Measurements from ENCODE around the gene NFYA. TPM values are rescaled to one million over a fixed set of nuclear protein-coding genes. Genes with fewer than 3 reads are reported as not detected.

The NFYA gene
- total RNA-seq, 1 experiment from 2014 or later = 28.7 TPM

- Histone ChIP-seq H2AFZ (ENCODE audit: low read depth, low read length, poor library complexity, severe bottlenecking) (no peak overlapping the region), H3K36me3 (ENCODE audit: control insufficient read depth in 1 of 2, insufficient read depth in 2 of 2, low read length in 2 of 2) (no peaks in the 10 kb centered on the region), H3K9me2 (ENCODE audit: insufficient read depth) (no peaks in the 10 kb centered on the region), H3K4me3 (replicated peaks in 1 of 2; ENCODE audit: low read depth in 1 of 2, low read length in 2 of 2) (no peak overlapping the region), H4K20me1 (ENCODE audit: insufficient read depth) (no peaks in the 10 kb centered on the region), H3K27ac (ENCODE audit: low read depth, low read length) (no peak overlapping the region), H3K27me3 (ENCODE audit: insufficient read depth, low read length) (no peaks in the 10 kb centered on the region), H3K4me1 (ENCODE audit: control insufficient read depth in 1 of 2, insufficient read depth in 2 of 2, low read length in 2 of 2) (no peaks in the 10 kb centered on the region), H3K9me3 (ENCODE audit: control insufficient read depth in 1 of 2, insufficient read depth in 1 of 2, low read depth in 1 of 2, low read length in 2 of 2) (no peaks in the 10 kb centered on the region), H3K79me2 (ENCODE audit: insufficient read depth, low read length) (no peaks in the 10 kb centered on the region), H3K4me2 (ENCODE audit: low read length) (no peak overlapping the region), H3K9ac (ENCODE audit: low read length) (no peak overlapping the region)
- TF ChIP-seq ZBTB33 (IDR thresholded peaks at IDR 0.05; ENCODE audit: extremely low read depth, insufficient replicate concordance, low read length) = no peak
- no peak for TF ChIP-seq TCF7L2 (IDR thresholded peaks at IDR 0.05; ENCODE audit: borderline replicate concordance, extremely low read depth, insufficient read depth, insufficient read length)
- no peak for TF ChIP-seq EGR1 (IDR thresholded peaks at IDR 0.05; ENCODE audit: low read depth)
- no peak for TF ChIP-seq CBX3 (IDR thresholded peaks at IDR 0.05; ENCODE audit: low read depth)
- TF ChIP-seq ATF3 (IDR thresholded peaks at IDR 0.05) = no peak
- TF ChIP-seq JUND (IDR thresholded peaks at IDR 0.05) = no peak
- TF ChIP-seq RAD21 (IDR thresholded peaks at IDR 0.05; ENCODE audit: low read depth) = no peak
- no peak for TF ChIP-seq POLR2A (IDR thresholded peaks at IDR 0.05; ENCODE audit: borderline replicate concordance, extremely low read depth, insufficient read depth, insufficient read length)
- RAD21 ChIA-PET (ENCODE audit: low non-redundant PET in 1 of 2, low total read pairs in 2 of 2, uncharacterized antibody in 2 of 2, unreplicated experiment in 2 of 2) = no interaction called here
- no peak for DNase-seq (ENCODE audit: low read depth, low spot score)
- POLR2A ChIA-PET = no interaction called here
- ATAC-seq = no peak
- BruUV-seq (replicated peaks) = no TSS peak
- CTCF ChIA-PET = no interaction called here
- intact Hi-C loops (cut with micrococcal nuclease) = no loop called here
Measured at GRCh38 chr6:41047306-41047705, 25.5 kb upstream of the NFYA start.

All from HCT116 (cell line).